Mucosa of stomach (tissue), 1 donor: ENCODE measurements around the gene ZNF266.

ENCODE experiments used
- H3K27me3 ChIP-seq: one replicate; pipeline ENCODE4 v1.7.0; 2013; ENCODE audit warnings: mild to moderate bottlenecking, low read length; ENCODE audit not compliant: control insufficient read depth, insufficient read depth
- H3K36me3 ChIP-seq: one replicate; pipeline ENCODE4 v1.7.0; 2013; ENCODE audit warnings: low read length; ENCODE audit not compliant: control insufficient read depth, insufficient read depth
- H3K4me1 ChIP-seq: one replicate; pipeline ENCODE4 v1.7.0; 2013; ENCODE audit warnings: mild to moderate bottlenecking, low read length; ENCODE audit not compliant: control insufficient read depth, insufficient read depth
- H3K4me3 ChIP-seq: one replicate; pipeline ENCODE4 v1.7.0; 2013; ENCODE audit warnings: low read length
- H3K9ac ChIP-seq: one replicate; pipeline ENCODE4 v1.7.0; 2013; ENCODE audit warnings: mild to moderate bottlenecking, low read length, moderate library complexity
- H3K9me3 ChIP-seq: one replicate; pipeline ENCODE4 v1.7.0; 2013; ENCODE audit warnings: mild to moderate bottlenecking, low read length, moderate library complexity; ENCODE audit not compliant: control insufficient read depth
- donor health status: Pancreatic carcinoma.

ZNF266 gene

DNA sequence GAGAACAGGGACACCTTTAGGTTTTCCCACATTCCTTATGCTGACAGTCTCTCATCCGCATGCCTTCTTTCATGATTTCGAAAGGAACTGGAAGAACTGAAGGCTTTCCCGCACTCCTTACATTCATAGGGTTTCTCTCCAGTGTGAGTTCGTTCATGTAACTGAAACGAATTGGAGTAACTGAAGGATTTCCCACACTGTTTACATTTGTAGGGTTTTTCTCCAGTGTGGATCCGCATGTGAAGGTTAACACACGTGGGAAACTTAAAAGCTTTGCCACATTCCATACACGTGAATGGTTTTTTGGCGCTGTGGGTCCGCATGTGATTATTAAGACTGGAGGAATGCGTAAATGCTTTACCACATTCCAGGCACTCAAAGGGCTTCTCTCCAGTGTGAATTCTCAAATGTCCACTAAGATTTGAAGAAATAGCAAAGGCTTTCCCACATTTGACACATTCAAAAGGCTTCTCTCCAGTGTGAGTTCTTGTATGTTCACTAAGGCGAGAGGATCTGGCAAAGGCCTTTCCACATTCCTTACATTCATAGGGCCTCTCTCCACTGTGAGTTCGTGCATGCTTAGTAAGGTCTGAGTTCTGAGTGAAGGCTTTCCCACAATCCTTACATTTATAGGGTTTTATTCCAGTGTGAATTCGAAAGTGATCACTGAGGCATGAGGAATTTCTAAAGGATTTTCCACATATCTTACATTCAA, 22.0 kb downstream of the ZNF266 start:
- Histone ChIP-seq H3K9me3 (peaks cover 50% of the 10 kb centered on the region), H3K4me1 (no peaks in the 10 kb centered on the region), H3K27me3 (no peaks in the 10 kb centered on the region), H3K4me3 (no peak overlapping the region), H3K36me3 (peaks cover 23% of the 10 kb centered on the region), H3K9ac (no peak overlapping the region)

DNA sequence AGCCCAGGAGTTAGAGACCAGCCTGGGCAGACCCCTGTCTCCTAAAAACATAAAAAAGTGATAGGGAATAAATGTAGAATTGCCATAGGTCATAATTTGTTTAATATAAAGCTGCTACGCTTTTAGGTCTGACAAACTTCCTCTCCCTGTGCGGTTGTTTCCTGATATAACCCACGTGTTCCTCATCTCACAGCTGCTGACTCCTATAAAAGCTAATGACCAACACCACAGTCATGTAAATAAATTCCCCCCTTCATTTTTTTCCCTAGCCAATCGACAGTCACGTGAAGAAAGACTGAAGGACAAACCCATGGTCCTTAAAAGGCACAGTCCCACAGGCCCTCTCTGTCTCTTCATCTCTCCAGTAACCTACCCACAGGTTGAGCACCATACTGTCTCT, 27.5 kb downstream of the ZNF266 start:
- H3K9ac ChIP-seq = no peak overlapping the region
- no peaks in the 10 kb centered on the region for H3K4me1 ChIP-seq
- no peak overlapping the region for H3K4me3 ChIP-seq
- H3K9me3 ChIP-seq = peaks cover 25% of the 10 kb centered on the region
- H3K27me3 ChIP-seq = no peaks in the 10 kb centered on the region
- no peaks in the 10 kb centered on the region for H3K36me3 ChIP-seq

DNA sequence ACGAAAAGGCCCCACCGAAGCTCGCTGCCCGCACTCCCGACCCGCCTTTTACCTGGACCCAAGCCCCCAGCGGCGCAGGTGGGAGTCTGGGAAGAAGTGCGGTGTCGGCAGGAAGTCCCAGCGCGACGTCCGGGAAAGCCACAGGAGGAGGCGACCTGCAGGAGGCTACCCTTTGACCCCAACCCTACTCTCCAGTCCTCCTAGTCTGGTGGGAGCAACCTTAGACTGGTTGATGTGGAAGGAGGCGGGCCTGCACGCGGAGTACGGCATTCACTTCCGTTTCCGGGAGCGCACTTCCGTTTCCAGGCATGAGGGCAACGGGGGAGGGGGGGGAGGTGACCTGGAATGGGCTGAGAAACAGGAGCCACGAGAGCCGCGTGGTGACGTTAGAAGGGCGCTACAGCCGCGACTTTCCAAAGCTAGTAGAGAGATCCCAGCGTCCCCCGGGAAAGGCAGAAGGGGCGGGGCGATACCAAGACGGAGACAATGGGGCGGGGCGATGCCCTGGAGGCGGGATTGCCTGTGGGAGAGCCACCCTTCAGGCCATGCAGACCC, 28.5 kb downstream of the ZNF266 start:
- Histone ChIP-seq H3K27me3 (no peaks in the 10 kb centered on the region), H3K9ac (no peak overlapping the region), H3K4me3 (peak overlapping the region; percentile 67)

DNA sequence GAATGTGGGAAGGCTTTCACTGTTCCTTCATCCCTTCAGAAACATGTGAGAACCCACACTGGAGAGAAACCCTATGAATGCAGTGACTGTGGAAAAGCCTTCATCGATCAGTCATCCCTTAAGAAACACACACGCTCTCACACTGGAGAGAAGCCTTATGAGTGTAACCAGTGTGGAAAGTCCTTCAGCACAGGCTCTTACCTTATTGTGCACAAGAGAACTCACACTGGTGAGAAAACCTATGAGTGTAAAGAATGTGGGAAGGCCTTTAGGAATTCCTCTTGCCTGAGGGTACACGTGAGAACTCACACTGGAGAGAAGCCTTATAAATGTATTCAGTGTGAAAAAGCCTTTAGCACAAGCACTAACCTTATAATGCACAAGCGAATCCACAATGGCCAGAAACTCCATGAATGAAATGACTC, 54.0 kb downstream of the ZNF266 start:
- Histone ChIP-seq H3K9ac (no peak overlapping the region), H3K4me1 (no peaks in the 10 kb centered on the region), H3K9me3 (peaks cover 53% of the 10 kb centered on the region), H3K36me3 (peaks cover 14% of the 10 kb centered on the region), H3K27me3 (no peaks in the 10 kb centered on the region), H3K4me3 (no peak overlapping the region)

More for the DNA sequence above, 28.5 kb downstream of the ZNF266 start:
- H3K36me3 ChIP-seq = no peaks in the 10 kb centered on the region
- peaks cover 18% of the 10 kb centered on the region for H3K9me3 ChIP-seq
- H3K4me1 ChIP-seq = no peaks in the 10 kb centered on the region

DNA sequence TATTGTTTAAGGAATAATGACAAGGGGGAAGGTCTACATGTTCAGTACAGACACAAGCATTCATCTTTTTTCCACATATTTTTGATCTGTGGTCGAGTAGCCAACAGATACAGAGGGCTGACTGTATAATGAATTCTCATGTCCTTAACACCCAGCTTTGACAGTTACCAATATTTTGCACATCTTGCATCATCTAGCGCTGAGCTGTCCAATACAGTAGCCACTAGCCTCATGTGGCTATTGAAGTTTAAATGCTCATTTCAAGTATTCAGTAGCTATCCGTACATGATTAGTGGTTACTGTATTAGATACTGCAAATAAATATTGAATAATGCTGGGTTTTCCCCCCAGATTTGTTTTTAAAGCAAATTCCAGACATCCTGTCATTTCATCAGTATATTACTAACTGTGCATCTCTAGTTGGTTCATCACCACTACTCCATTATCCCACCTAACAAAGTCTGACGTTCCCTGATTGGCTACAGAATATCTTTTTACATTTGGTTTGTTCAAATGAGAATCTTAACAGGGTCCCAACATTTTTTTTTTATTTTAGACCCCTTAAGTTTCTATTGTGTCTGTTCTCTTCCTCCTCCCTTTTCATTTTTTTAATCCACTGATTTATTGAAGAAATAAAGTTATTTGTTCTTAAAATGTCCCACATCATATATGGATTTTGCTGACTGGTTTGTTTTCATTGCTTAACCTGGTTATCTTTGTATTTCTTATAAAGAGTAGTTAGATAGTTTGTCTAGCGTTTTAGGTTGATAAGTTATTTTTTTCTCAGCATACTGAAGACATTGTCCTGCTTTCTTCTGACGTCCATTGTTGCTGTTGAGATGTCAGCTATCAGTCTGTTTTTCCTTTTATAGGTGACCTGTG, 64.4 kb downstream of the ZNF266 start:
- Histone ChIP-seq H3K9me3 (peaks cover 4% of the 10 kb centered on the region), H3K9ac (no peak overlapping the region), H3K36me3 (no peaks in the 10 kb centered on the region), H3K27me3 (no peaks in the 10 kb centered on the region), H3K4me1 (no peaks in the 10 kb centered on the region), H3K4me3 (no peak overlapping the region)

DNA sequence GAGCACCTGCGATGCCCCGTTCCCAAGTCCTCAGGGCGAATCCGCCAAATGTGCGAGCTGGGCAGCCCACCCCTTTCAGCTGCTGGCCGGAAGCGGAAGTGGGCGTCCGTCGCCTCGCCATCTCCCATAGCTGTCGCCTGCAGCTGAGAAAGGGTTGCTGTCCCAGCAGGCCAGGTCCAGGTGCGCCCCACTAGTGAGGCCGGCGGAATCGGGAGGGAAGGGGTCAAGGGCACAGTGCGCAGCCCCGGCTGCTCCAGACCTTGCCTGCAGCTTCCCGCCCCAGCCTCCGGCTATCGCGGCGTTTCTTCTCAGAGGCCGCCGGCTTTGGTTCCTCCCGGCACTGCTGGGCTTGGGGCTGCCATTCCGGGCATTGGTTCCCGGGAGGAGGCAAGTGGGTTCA, 72.5 kb downstream of the ZNF266 start, which contains the start of gene ZNF177:
ZNF177 (plus strand) TSS at position 109 of the 400 bp plus-strand sequence. CDS start 15,299 bp downstream, outside the sequence.
- Histone ChIP-seq H3K36me3 (no peaks in the 10 kb centered on the region), H3K9me3 (no peaks in the 10 kb centered on the region), H3K9ac (no peak within 1 kb of the TSS), H3K27me3 (no peaks in the 10 kb centered on the region), H3K4me3 (no peak within 1 kb of the TSS), H3K4me1 (no peaks in the 10 kb centered on the region)
